HepG2 (cell line): ENCODE data around the gene CDC42SE1. TPM values are rescaled to one million over a fixed set of nuclear protein-coding genes. Genes with fewer than 3 reads are reported as not detected.

Experiments used
- CREB3 ChIP-seq: sonication (generic); formaldehyde crosslinking; IDR thresholded peaks from 2 replicates; pipeline ENCODE4 v1.5.0; 2020; ENCODE audit warnings: missing genetic modification reagents
- DRAP1 ChIP-seq: IDR thresholded peaks from 2 replicates; pipeline ENCODE4 v1.6.1; 2016; ENCODE audit warnings: missing genetic modification reagents, missing compliant biosample characterization
- ERF ChIP-seq: IDR thresholded peaks from 2 replicates; pipeline ENCODE4 v1.6.1; 2018; ENCODE audit warnings: missing biosample characterization, missing genetic modification reagents
- IRX3 ChIP-seq: sonication (generic); formaldehyde crosslinking; IDR thresholded peaks from 2 replicates; pipeline ENCODE4 v1.8.1; 2023; ENCODE audit warnings: mild to moderate bottlenecking, low read depth, missing genetic modification reagents, borderline replicate concordance
- KLF12 ChIP-seq: sonication (generic); formaldehyde crosslinking; IDR thresholded peaks from 2 replicates; pipeline ENCODE4 v1.4.0; 2020; ENCODE audit warnings: missing genetic modification reagents, borderline replicate concordance
- MTF1 ChIP-seq: sonication (generic); formaldehyde crosslinking; IDR thresholded peaks from 2 replicates; pipeline ENCODE4 v1.5.0; 2020; ENCODE audit warnings: missing genetic modification reagents
- MYNN ChIP-seq: sonication (generic); formaldehyde crosslinking; IDR thresholded peaks from 2 replicates; pipeline ENCODE4 v1.4.0; 2020; ENCODE audit warnings: mild to moderate bottlenecking, low read depth, missing genetic modification reagents
- NCOA5 ChIP-seq: sonication (generic); formaldehyde crosslinking; IDR thresholded peaks from 2 replicates; pipeline ENCODE4 v1.4.0; 2020; ENCODE audit warnings: missing genetic modification reagents
- NFE2L2 ChIP-seq: fragments of 150-350 bp; IDR thresholded peaks from 2 replicates; pipeline ENCODE4 v1.6.1; 2014; ENCODE audit warnings: low read length
- NR3C1 ChIP-seq: sonication (generic); formaldehyde crosslinking; IDR thresholded peaks from 2 replicates; pipeline ENCODE4 v1.4.0; 2020; ENCODE audit warnings: missing genetic modification reagents
- PHF5A ChIP-seq: IDR thresholded peaks from one replicate; pipeline ENCODE4 v1.6.1; 2018; ENCODE audit warnings: low read depth, missing genetic modification reagents; ENCODE audit not compliant: unreplicated experiment
- POLR2AphosphoS5 ChIP-seq: IDR thresholded peaks from 2 replicates; pipeline ENCODE4 v1.6.1; 2012; ENCODE audit warnings: low read depth, low read length
- RXRA ChIP-seq: sonication (generic); formaldehyde crosslinking; IDR thresholded peaks from 2 replicates; pipeline ENCODE4 v1.5.1; 2020; ENCODE audit warnings: missing genetic modification reagents
- TERF1 ChIP-seq: sonication (generic); formaldehyde crosslinking; IDR thresholded peaks from 2 replicates; pipeline ENCODE4 v1.8.0; 2022; ENCODE audit warnings: mild to moderate bottlenecking, missing genetic modification reagents, moderate library complexity
- TOE1 ChIP-seq: sonication (generic); formaldehyde crosslinking; IDR thresholded peaks from 2 replicates; pipeline ENCODE4 v1.4.0; 2020; ENCODE audit warnings: mild to moderate bottlenecking, missing genetic modification reagents
- ZNF280B ChIP-seq: sonication (generic); formaldehyde crosslinking; IDR thresholded peaks from 2 replicates; pipeline ENCODE4 v1.5.0; 2020; ENCODE audit warnings: missing genetic modification reagents, mild to moderate bottlenecking, borderline replicate concordance
- ZNF552 ChIP-seq: sonication (generic); formaldehyde crosslinking; IDR thresholded peaks from 2 replicates; pipeline ENCODE4 v1.9.0; 2022; ENCODE audit warnings: missing genetic modification reagents, mild to moderate bottlenecking, borderline replicate concordance
- ZNF567 ChIP-seq: sonication (generic); formaldehyde crosslinking; IDR thresholded peaks from 2 replicates; pipeline ENCODE4 v1.8.1; 2023; ENCODE audit warnings: mild to moderate bottlenecking, missing genetic modification reagents, borderline replicate concordance
- ZNF569 ChIP-seq: sonication (generic); formaldehyde crosslinking; IDR thresholded peaks from 2 replicates; pipeline ENCODE4 v1.5.0; 2020; ENCODE audit warnings: mild to moderate bottlenecking, missing genetic modification reagents, moderate library complexity, borderline replicate concordance
- ZNF605 ChIP-seq: sonication (generic); formaldehyde crosslinking; IDR thresholded peaks from 2 replicates; pipeline ENCODE4 v1.8.0; 2022; ENCODE audit warnings: mild to moderate bottlenecking, missing genetic modification reagents
- ZNF678 ChIP-seq: sonication (generic); formaldehyde crosslinking; IDR thresholded peaks from 2 replicates; pipeline ENCODE4 v1.4.0; 2020; ENCODE audit warnings: mild to moderate bottlenecking, missing genetic modification reagents
- ZNF800 ChIP-seq: sonication (generic); formaldehyde crosslinking; IDR thresholded peaks from 2 replicates; pipeline ENCODE4 v1.4.0; 2020; ENCODE audit warnings: missing genetic modification reagents
- polyA plus RNA-seq, 8 experiments: library from polyadenylated mRNA; depleted of rRNA in 3 of 8; stranded (reverse) in 7 of 8; unstranded in 1 of 8; fragments of >200 nt; fragmentation: Illumina TruSeq in 4 of 8; extraction: Trizol in 4 of 8; gene quantifications; 2 replicates each; pipeline versions ENCODE4 v1.2.1 to v1.2.3, GENCODE V29; 2011 to 2016; ENCODE audit warnings: low read depth in 4 of 8, missing spikeins in 1 of 8, mixed read lengths in 1 of 8; ENCODE audit not compliant: insufficient read depth in 1 of 8
- total RNA-seq, 5 experiments: library from RNA; depleted of rRNA; stranded (reverse); fragments of >200 nt; fragmentation: Illumina TruSeq; extraction: Trizol; gene quantifications; 2 replicates each; pipeline ENCODE4 v1.2.3, GENCODE V29; 2016; ENCODE audit warnings: low read depth in 1 of 5

Gene CDC42SE1
- total and polyA plus RNA-seq, 2 of the 13 experiments (the other 11 are each of a cell fraction or from before 2014, with no cell fraction given) = 17.6 to 17.9 TPM

GRCh38 chr1:151059109-151060006 lies at the start of gene CDC42SE1 (continued):
- TF ChIP-seq PHF5A = no peak
- TF ChIP-seq MYNN (CRISPR knock-in tag) = peak; percentile 65; the same call in 1 of the 2 replicates
- no peak for TF ChIP-seq IRX3
- no peak for TF ChIP-seq ZNF552
- TF ChIP-seq RXRA = peak; percentile 83
- 0 out of 2 replicates have a peak, but pooled peaks have one; percentile 29 for TF ChIP-seq KLF12 (CRISPR knock-in tag)
- TF ChIP-seq ZNF800 (CRISPR knock-in tag) = peak; percentile 68; the same call in 1 of the 2 replicates
- TF ChIP-seq POLR2AphosphoS5 = peak; percentile 69
- TF ChIP-seq TERF1 (CRISPR knock-in tag) = no peak
- TF ChIP-seq NFE2L2 = no peak
- no peak for TF ChIP-seq CREB3 (CRISPR knock-in tag)
- no peak for TF ChIP-seq ZNF605 (CRISPR knock-in tag)
- TF ChIP-seq DRAP1 (CRISPR knock-in tag) = peak; percentile 45; the same call in 1 of the 2 replicates
- no peak for TF ChIP-seq NCOA5 (CRISPR knock-in tag)
- peak; percentile 74 for TF ChIP-seq ERF (CRISPR knock-in tag)
- no peak for TF ChIP-seq NR3C1 (CRISPR knock-in tag)
- no peak for TF ChIP-seq ZNF567 (CRISPR knock-in tag)
- no peak for TF ChIP-seq ZNF569 (CRISPR knock-in tag)
- TF ChIP-seq ZNF280B = no peak
- no peak for TF ChIP-seq TOE1 (CRISPR knock-in tag)
- TF ChIP-seq ZNF678 = no peak
- TF ChIP-seq MTF1 (CRISPR knock-in tag) = no peak
